GM18505 (cell line): ENCODE measurements around the gene DYNC1LI1.

Experiments used
- ATAC-seq: cut with Tn5 transposase; IDR thresholded peaks from one replicate; pipeline ENCODE4 v1.9.1; 2021; ENCODE audit not compliant: unreplicated experiment
- POLR2A ChIP-seq: IDR thresholded peaks from 4 replicates; pipeline ENCODE4 v1.6.1; 2011; ENCODE audit warnings: borderline replicate concordance; ENCODE audit not compliant: insufficient read depth, insufficient read length; ENCODE audit errors: extremely low read depth

DYNC1LI1 gene

DNA sequence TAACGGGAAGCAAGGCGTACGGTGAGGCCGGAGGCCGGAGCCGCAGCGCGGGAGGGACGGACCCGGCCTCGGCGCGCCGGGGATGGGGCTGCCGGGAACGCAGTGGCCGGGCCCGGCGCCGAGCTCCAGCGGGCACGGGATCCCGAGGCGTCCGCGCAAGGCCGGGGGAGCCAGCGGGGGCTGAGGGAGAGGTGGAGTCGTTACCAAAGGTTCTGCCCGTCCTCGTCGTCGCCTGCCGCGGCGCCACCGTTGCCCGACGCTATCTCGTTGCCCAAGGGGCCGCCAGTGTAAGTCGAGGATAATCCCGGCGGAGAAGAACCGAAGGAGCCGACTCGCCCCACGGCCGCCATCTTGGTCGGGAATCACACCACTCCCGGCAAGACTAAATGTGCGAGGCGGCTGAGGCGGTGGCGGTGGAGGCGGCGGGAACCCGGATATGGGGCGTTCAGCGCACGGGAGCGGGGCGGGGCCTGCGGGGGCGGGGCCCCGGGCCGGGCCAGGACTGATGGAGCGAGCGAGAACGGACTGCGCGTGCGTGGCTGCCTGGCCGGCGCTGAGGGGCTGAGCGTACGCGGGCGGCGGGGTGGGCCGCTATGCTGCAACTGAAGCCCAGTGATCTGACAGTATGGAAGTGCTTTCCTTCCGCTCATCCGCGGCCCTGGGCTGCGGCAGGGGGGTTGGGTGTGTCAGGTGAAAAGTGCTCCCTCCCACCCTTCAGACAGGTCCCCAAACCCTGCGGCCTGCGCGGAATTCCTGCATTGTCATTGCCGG, at the start of gene DYNC1LI1:
Gene DYNC1LI1 (minus strand): TSS at position 438 of the 771 bp plus-strand sequence. CDS start 88 bp downstream, at position 350.
- peak; percentile 88 for ATAC-seq
- TF ChIP-seq POLR2A, result peak; percentile 93

- no peak for ATAC-seq
- no peak for TF ChIP-seq POLR2A
Observed at GRCh38 chr3:32619395-32619794, 48.7 kb upstream of the DYNC1LI1 start.

GRCh38 chr3:32616267-32616962, 45.8 kb upstream of the DYNC1LI1 start:
- ATAC-seq, result no peak
- TF ChIP-seq POLR2A, result no peak

GRCh38 chr3:32614956-32615355, 44.3 kb upstream of the DYNC1LI1 start:
- no peak for TF ChIP-seq POLR2A
- no peak for ATAC-seq

GRCh38 chr3:32613183-32613582, 42.5 kb upstream of the DYNC1LI1 start:
- no peak for ATAC-seq
- no peak for TF ChIP-seq POLR2A

- ATAC-seq, result no peak
- TF ChIP-seq POLR2A, result no peak
Observed at GRCh38 chr3:32612547-32612946, 41.9 kb upstream of the DYNC1LI1 start.

- TF ChIP-seq POLR2A, result no peak
Observed at GRCh38 chr3:32607522-32607921, 36.9 kb upstream of the DYNC1LI1 start.

GRCh38 chr3:32606960-32607359, 36.3 kb upstream of the DYNC1LI1 start:
- ATAC-seq, result no peak
- TF ChIP-seq POLR2A, result no peak

More at GRCh38 chr3:32607522-32607921, 36.9 kb upstream of the DYNC1LI1 start:
- ATAC-seq, result no peak

- no peak for ATAC-seq
- TF ChIP-seq POLR2A, result no peak
Observed at GRCh38 chr3:32606277-32606676, 35.6 kb upstream of the DYNC1LI1 start.

GRCh38 chr3:32603064-32603463, 32.4 kb upstream of the DYNC1LI1 start:
- no peak for TF ChIP-seq POLR2A
- no peak for ATAC-seq

GRCh38 chr3:32602206-32602605, 31.5 kb upstream of the DYNC1LI1 start:
- no peak for TF ChIP-seq POLR2A
- no peak for ATAC-seq

- TF ChIP-seq POLR2A, result no peak
- no peak for ATAC-seq
Observed at GRCh38 chr3:32601722-32602121, 31.1 kb upstream of the DYNC1LI1 start.

DNA sequence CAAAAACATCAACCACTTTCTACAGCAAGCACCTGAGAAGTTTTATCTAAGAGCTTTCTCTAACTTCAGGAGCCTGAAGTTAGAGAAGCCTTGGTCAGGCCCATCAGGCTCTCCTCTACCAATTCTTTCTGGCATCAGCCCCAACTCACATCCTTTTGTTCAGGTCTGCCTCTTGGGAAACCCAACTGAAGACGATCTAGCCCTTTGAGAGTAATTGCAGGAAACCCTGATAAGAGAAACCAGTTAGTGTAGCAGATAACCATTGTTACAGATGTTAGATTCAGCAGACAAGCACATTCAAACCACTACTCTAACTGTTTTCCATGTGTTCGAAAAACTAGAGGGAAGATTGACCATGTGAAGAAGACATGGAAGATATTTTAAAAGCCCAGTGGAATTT, 27.0 kb upstream of the DYNC1LI1 start:
- no peak for TF ChIP-seq POLR2A

GRCh38 chr3:32596909-32597369, 26.3 kb upstream of the DYNC1LI1 start:
- ATAC-seq, result no peak
- no peak for TF ChIP-seq POLR2A

More for the DNA sequence above, 27.0 kb upstream of the DYNC1LI1 start:
- no peak for ATAC-seq
